ENCODE data around the gene LIFR.

DNA sequence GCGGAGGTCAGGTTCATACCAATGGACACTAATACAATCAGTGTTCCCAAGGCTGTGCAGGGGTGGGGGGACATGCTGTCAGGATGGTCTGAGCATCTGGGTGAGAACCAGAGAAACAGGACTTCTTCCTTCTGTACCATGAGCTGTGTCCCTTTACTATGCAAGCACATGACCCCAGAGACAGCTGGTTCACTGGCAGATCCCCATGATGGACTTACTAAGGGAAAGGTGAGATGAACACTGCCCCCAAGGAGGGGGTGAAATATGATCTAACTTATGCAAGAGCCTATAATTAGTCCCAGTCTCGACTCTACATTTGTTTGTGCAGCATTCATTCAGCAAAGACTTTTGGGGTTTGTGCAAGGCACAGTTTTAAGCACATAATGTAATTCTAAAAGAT lies 91.4 kb downstream of the LIFR start:
- TF ChIP-seq, protein P1, sequence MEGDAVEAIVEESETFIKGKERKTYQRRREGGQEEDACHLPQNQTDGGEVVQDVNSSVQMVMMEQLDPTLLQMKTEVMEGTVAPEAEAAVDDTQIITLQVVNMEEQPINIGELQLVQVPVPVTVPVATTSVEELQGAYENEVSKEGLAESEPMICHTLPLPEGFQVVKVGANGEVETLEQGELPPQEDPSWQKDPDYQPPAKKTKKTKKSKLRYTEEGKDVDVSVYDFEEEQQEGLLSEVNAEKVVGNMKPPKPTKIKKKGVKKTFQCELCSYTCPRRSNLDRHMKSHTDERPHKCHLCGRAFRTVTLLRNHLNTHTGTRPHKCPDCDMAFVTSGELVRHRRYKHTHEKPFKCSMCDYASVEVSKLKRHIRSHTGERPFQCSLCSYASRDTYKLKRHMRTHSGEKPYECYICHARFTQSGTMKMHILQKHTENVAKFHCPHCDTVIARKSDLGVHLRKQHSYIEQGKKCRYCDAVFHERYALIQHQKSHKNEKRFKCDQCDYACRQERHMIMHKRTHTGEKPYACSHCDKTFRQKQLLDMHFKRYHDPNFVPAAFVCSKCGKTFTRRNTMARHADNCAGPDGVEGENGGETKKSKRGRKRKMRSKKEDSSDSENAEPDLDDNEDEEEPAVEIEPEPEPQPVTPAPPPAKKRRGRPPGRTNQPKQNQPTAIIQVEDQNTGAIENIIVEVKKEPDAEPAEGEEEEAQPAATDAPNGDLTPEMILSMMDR (IDR thresholded peaks at IDR 0.05), result no peak
- TF ChIP-seq POLR2A (IDR thresholded peaks at IDR 0.05), result no peak
